ENCODE measurements around the gene GAS5. TPM values are rescaled to one million over a fixed set of nuclear protein-coding genes. Genes with fewer than 3 reads are reported as not detected.

GAS5 gene
- total and polyA plus RNA-seq, 10 of the 15 experiments (the other 5 are each of a cell fraction or from before 2014, with no cell fraction given): 289 to 1,137 (median 699) TPM

DNA sequence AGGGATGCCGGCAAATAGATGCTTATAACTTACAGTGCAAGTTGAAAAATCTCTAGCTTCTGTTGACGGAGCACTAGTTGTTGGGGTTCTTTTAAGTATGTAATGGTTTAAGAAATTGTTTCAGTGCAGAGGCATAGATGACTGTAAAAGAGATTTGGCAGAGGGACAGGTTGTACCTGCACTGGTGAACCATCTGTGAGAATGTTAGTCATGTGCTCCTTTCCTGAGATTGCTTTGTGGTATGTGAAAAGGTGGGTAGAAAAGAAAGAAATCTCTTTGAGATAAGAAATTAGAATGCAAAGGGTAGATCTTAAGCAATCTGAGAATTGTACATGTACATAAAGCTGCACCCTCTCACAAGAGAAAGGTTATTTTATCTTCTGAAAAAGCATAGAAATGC is 19.8 kb upstream of the GAS5 start:
- in situ Hi-C loops (cut with MboI) (no loop called here), intact Hi-C loops (cut with micrococcal nuclease; ENCODE audit: unreplicated experiment) (no loop called here)
- ATAC-seq: no peak
- ChIA-PET POLR2A (no interaction called here), RAD21 (ENCODE audit: unreplicated experiment) (no interaction called here), CTCF (no interaction called here), SMC1A (ENCODE audit: uncharacterized antibody, unreplicated experiment) (interaction anchor here (0.6 kb wide), 1 partner anchor 191 kb away, joined by 3 read pairs; no protein-coding TSS in a partner anchor)
- H3K4me2 ChIP-seq (ENCODE audit: control insufficient read depth, insufficient read depth): no peak overlapping the region
- WGBS (ENCODE audit: insufficient coverage, insufficient replicate concordance, low lambda C conversion rate, missing lambda C conversion rate): 100% methylated on average over 2 of the region's 2 CpGs
- no peaks in the 10 kb centered on the region for H4K20me1 ChIP-seq (ENCODE audit: control insufficient read depth, insufficient read depth)
- no peak overlapping the region for H3K27ac ChIP-seq (ENCODE audit: control insufficient read depth, insufficient read depth)
- no peak for DNase-seq (ENCODE audit: low read depth, low spot score)
- H3K79me2 ChIP-seq (ENCODE audit: control insufficient read depth, insufficient read depth, low read length): no peaks in the 10 kb centered on the region
- H3K4me3 ChIP-seq: no peak overlapping the region
- FAIRE-seq: no peak
- H3K27me3 ChIP-seq (replicated peaks in 1 of 2; ENCODE audit: control insufficient read depth in 2 of 2, insufficient read depth in 2 of 2, low read length in 1 of 2): no peaks in the 10 kb centered on the region
- H3K9me3 ChIP-seq (replicated peaks; ENCODE audit: control insufficient read depth, insufficient read depth, low read length): no peaks in the 10 kb centered on the region
- no TSS peak for BruUV-seq (replicated peaks)
- H2AFZ ChIP-seq (ENCODE audit: control insufficient read depth, low read depth, low read length): no peak overlapping the region
- H3K9ac ChIP-seq (ENCODE audit: control insufficient read depth, insufficient read depth, low read length): no peak overlapping the region
- TF ChIP-seq, protein P1, sequence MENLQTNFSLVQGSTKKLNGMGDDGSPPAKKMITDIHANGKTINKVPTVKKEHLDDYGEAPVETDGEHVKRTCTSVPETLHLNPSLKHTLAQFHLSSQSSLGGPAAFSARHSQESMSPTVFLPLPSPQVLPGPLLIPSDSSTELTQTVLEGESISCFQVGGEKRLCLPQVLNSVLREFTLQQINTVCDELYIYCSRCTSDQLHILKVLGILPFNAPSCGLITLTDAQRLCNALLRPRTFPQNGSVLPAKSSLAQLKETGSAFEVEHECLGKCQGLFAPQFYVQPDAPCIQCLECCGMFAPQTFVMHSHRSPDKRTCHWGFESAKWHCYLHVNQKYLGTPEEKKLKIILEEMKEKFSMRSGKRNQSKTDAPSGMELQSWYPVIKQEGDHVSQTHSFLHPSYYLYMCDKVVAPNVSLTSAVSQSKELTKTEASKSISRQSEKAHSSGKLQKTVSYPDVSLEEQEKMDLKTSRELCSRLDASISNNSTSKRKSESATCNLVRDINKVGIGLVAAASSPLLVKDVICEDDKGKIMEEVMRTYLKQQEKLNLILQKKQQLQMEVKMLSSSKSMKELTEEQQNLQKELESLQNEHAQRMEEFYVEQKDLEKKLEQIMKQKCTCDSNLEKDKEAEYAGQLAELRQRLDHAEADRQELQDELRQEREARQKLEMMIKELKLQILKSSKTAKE (IDR thresholded peaks at IDR 0.05; ENCODE audit: low read depth, poor library complexity, severe bottlenecking): no peak
- no peak for TF ChIP-seq MEF2B (IDR thresholded peaks at IDR 0.05; ENCODE audit: partially characterized antibody, poor library complexity, severe bottlenecking)
- TF ChIP-seq HDGF (IDR thresholded peaks at IDR 0.05): no peak
- no peak for TF ChIP-seq EGR1 (IDR thresholded peaks at IDR 0.05; ENCODE audit: borderline replicate concordance in 1 of 2, low read depth in 2 of 2, low read length in 2 of 2)
- TF ChIP-seq LARP7 (IDR thresholded peaks at IDR 0.05): no peak
- TF ChIP-seq SIX5 (IDR thresholded peaks at IDR 0.05; ENCODE audit: low read depth, low read length, severe bottlenecking): no peak
- no peak for TF ChIP-seq CHD1 (IDR thresholded peaks at IDR 0.05; ENCODE audit: low read depth, low read length)
- no peaks in the 10 kb centered on the region for H3K4me1 ChIP-seq (ENCODE audit: control insufficient read depth, insufficient read depth, low read length)
- H3K36me3 ChIP-seq (ENCODE audit: control insufficient read depth in 2 of 2, insufficient read depth in 2 of 2, low read length in 1 of 2): peaks cover 0 to 2% of the 10 kb centered on the region in 2 experiments; a peak in 2 of 4 replicates

All from GM12878 (cell line).